ENCODE data around the gene DTWD2.
"Not testable (repeated sequence)": the region's sequence is repeated elsewhere in the genome, so short reads cannot be mapped to it uniquely, and the experiment has no call there.

DTWD2 gene

GRCh38 chr5:118902656-118903438 lies 85.5 kb downstream of the DTWD2 start:
- in situ Hi-C loops (cut with MboI; ENCODE audit: low pct_unique_long_range_greater_than_20kb, low sequenced_read_pairs) = no loop called here
- no peak for DNase-seq

- DNase-seq = no peak
- in situ Hi-C loops (cut with MboI; ENCODE audit: low pct_unique_long_range_greater_than_20kb, low sequenced_read_pairs) = no loop called here
Observed at GRCh38 chr5:118894709-118895108, 93.6 kb downstream of the DTWD2 start.

- DNase-seq = no peak
- in situ Hi-C loops (cut with MboI; ENCODE audit: low pct_unique_long_range_greater_than_20kb, low sequenced_read_pairs) = no loop called here
Observed at GRCh38 chr5:118891252-118891651, 97.1 kb downstream of the DTWD2 start.

- no peak for DNase-seq
- in situ Hi-C loops (cut with MboI; ENCODE audit: low pct_unique_long_range_greater_than_20kb, low sequenced_read_pairs) = no loop called here
Observed at GRCh38 chr5:118889165-118889564, 99.2 kb downstream of the DTWD2 start.

GRCh38 chr5:118888556-118888955 lies 99.8 kb downstream of the DTWD2 start:
- no peak for DNase-seq
- in situ Hi-C loops (cut with MboI; ENCODE audit: low pct_unique_long_range_greater_than_20kb, low sequenced_read_pairs) = no loop called here

- DNase-seq = peak; percentile 59
- in situ Hi-C loops (cut with MboI; ENCODE audit: low pct_unique_long_range_greater_than_20kb, low sequenced_read_pairs) = no loop called here
Observed at GRCh38 chr5:118883362-118883761, 105.0 kb downstream of the DTWD2 start.

GRCh38 chr5:118882666-118883065 lies 105.7 kb downstream of the DTWD2 start:
- in situ Hi-C loops (cut with MboI; ENCODE audit: low pct_unique_long_range_greater_than_20kb, low sequenced_read_pairs) = no loop called here
- no peak for DNase-seq

GRCh38 chr5:118876852-118877251 lies 111.5 kb downstream of the DTWD2 start:
- DNase-seq; in situ Hi-C loops (cut with MboI; ENCODE audit: low pct_unique_long_range_greater_than_20kb, low sequenced_read_pairs): not testable (repeated sequence)

- DNase-seq = no peak
- in situ Hi-C loops (cut with MboI; ENCODE audit: low pct_unique_long_range_greater_than_20kb, low sequenced_read_pairs) = no loop called here
Observed at GRCh38 chr5:118875131-118875530, 113.2 kb downstream of the DTWD2 start.

- in situ Hi-C loops (cut with MboI; ENCODE audit: low pct_unique_long_range_greater_than_20kb, low sequenced_read_pairs) = no loop called here
- no peak for DNase-seq
Observed at GRCh38 chr5:118873417-118873816, 114.9 kb downstream of the DTWD2 start.

GRCh38 chr5:118863345-118863744 lies 125.0 kb downstream of the DTWD2 start:
- no peak for DNase-seq
- in situ Hi-C loops (cut with MboI; ENCODE audit: low pct_unique_long_range_greater_than_20kb, low sequenced_read_pairs) = no loop called here

GRCh38 chr5:118862596-118862995 lies 125.8 kb downstream of the DTWD2 start:
- DNase-seq = no peak
- in situ Hi-C loops (cut with MboI; ENCODE audit: low pct_unique_long_range_greater_than_20kb, low sequenced_read_pairs) = no loop called here

- in situ Hi-C loops (cut with MboI; ENCODE audit: low pct_unique_long_range_greater_than_20kb, low sequenced_read_pairs) = no loop called here
Observed at GRCh38 chr5:118857700-118858099, 130.6 kb downstream of the DTWD2 start.

GRCh38 chr5:118854819-118855218 lies 133.5 kb downstream of the DTWD2 start:
- no peak for DNase-seq
- in situ Hi-C loops (cut with MboI; ENCODE audit: low pct_unique_long_range_greater_than_20kb, low sequenced_read_pairs) = no loop called here

More at GRCh38 chr5:118857700-118858099, 130.6 kb downstream of the DTWD2 start:
- DNase-seq = peak; percentile 21

- in situ Hi-C loops (cut with MboI; ENCODE audit: low pct_unique_long_range_greater_than_20kb, low sequenced_read_pairs) = not testable (repeated sequence)
Observed at GRCh38 chr5:118851785-118852184, 136.6 kb downstream of the DTWD2 start.

GRCh38 chr5:118849507-118849906 lies 138.8 kb downstream of the DTWD2 start:
- in situ Hi-C loops (cut with MboI; ENCODE audit: low pct_unique_long_range_greater_than_20kb, low sequenced_read_pairs); DNase-seq: not testable (repeated sequence)

More at GRCh38 chr5:118851785-118852184, 136.6 kb downstream of the DTWD2 start:
- not testable (repeated sequence) for DNase-seq

- in situ Hi-C loops (cut with MboI; ENCODE audit: low pct_unique_long_range_greater_than_20kb, low sequenced_read_pairs) = no loop called here
- DNase-seq = no peak
Observed at GRCh38 chr5:118844351-118844750, 144.0 kb downstream of the DTWD2 start.

GRCh38 chr5:118834710-118835109 lies 153.6 kb downstream of the DTWD2 start:
- in situ Hi-C loops (cut with MboI; ENCODE audit: low pct_unique_long_range_greater_than_20kb, low sequenced_read_pairs) = no loop called here

GRCh38 chr5:118832974-118833373 lies 155.4 kb downstream of the DTWD2 start:
- in situ Hi-C loops (cut with MboI; ENCODE audit: low pct_unique_long_range_greater_than_20kb, low sequenced_read_pairs) = no loop called here
- DNase-seq = no peak

More at GRCh38 chr5:118834710-118835109, 153.6 kb downstream of the DTWD2 start:
- DNase-seq = no peak

GRCh38 chr5:118825226-118825625 lies 163.1 kb downstream of the DTWD2 start:
- no peak for DNase-seq
- in situ Hi-C loops (cut with MboI; ENCODE audit: low pct_unique_long_range_greater_than_20kb, low sequenced_read_pairs) = no loop called here

GRCh38 chr5:118818604-118819003 lies 169.7 kb downstream of the DTWD2 start:
- no peak for DNase-seq
- in situ Hi-C loops (cut with MboI; ENCODE audit: low pct_unique_long_range_greater_than_20kb, low sequenced_read_pairs) = no loop called here
